HEK293 (cell line): Measurements from ENCODE around the gene NOXO1.

Source experiments
- CTCF ChIA-PET: fragments of 350-600 bp; formaldehyde crosslinking; extraction: SDS; loops from one replicate; lab custom pipeline; 2021; ENCODE audit warnings: antibody characterized with exemption; lab: Yijun Ruan, JAX
- POLR2A ChIA-PET: fragments of 300-600 bp; formaldehyde crosslinking; extraction: SDS; loops from one replicate; lab custom pipeline; 2020; ENCODE audit warnings: antibody characterized with exemption, inconsistent platforms; lab: Yijun Ruan, JAX
- H3K27ac ChIP-seq: fragments of 200-500 bp; sonication (Bioruptor generic); 2 replicates; pipeline ENCODE4 v1.5.1; 2014; ENCODE audit warnings: low read depth, low read length, control low read depth, inconsistent platforms; ENCODE audit errors: extremely low read depth
- H3K36me3 ChIP-seq, 2 experiments: fragments of 200-500 bp in 1 of 2; sonication (Bioruptor generic) in 1 of 2; 1 replicate in 1 of 2; 2 replicates in 1 of 2; pipeline ENCODE4 v1.5.1; 2014 to 2017; ENCODE audit warnings: inconsistent platforms in 2 of 2, low read length in 2 of 2; ENCODE audit not compliant: control insufficient read depth in 2 of 2, insufficient read depth in 1 of 2
- H3K4me1 ChIP-seq: fragments of 200-500 bp; sonication (Bioruptor generic); 2 replicates; pipeline ENCODE4 v1.5.1; 2014; ENCODE audit warnings: mild to moderate bottlenecking, low read length, inconsistent platforms; ENCODE audit not compliant: control insufficient read depth, insufficient read depth
- H3K4me3 ChIP-seq: 2 replicates; pipeline ENCODE4 v1.5.1; 2011; ENCODE audit warnings: low read depth, mild to moderate bottlenecking, control low read depth, low read length, moderate library complexity
- H3K9me3 ChIP-seq: fragments of 200-500 bp; sonication (Bioruptor generic); 2 replicates; pipeline ENCODE4 v1.5.1; 2014; ENCODE audit warnings: low read depth, low read length, inconsistent platforms; ENCODE audit not compliant: control insufficient read depth, insufficient read depth
- EGR2 ChIP-seq: fragments of 450-650 bp; formaldehyde crosslinking; IDR thresholded peaks from 2 replicates; pipeline ENCODE4 v1.5.1; 2016; ENCODE audit warnings: low read depth, missing biosample characterization, missing genetic modification characterization
- GLI4 ChIP-seq: fragments of 450-650 bp; formaldehyde crosslinking; IDR thresholded peaks from 2 replicates; pipeline ENCODE4 v1.5.1; 2016; ENCODE audit warnings: missing biosample characterization, missing genetic modification characterization
- IKZF3 ChIP-seq: fragments of 450-650 bp; IDR thresholded peaks from 2 replicates; pipeline ENCODE4 v1.5.0; 2018; ENCODE audit warnings: missing biosample characterization, mild to moderate bottlenecking, missing genetic modification characterization, moderate library complexity
- KLF1 ChIP-seq: fragments of 450-650 bp; formaldehyde crosslinking; IDR thresholded peaks from 2 replicates; pipeline ENCODE4 v1.5.1; 2016; ENCODE audit warnings: missing biosample characterization, missing genetic modification characterization
- KLF8 ChIP-seq: fragments of 450-650 bp; formaldehyde crosslinking; IDR thresholded peaks from 2 replicates; pipeline ENCODE4 v1.5.1; 2016; ENCODE audit warnings: missing biosample characterization, missing genetic modification characterization
- PRDM1 ChIP-seq: fragments of 450-650 bp; formaldehyde crosslinking; IDR thresholded peaks from 2 replicates; pipeline ENCODE4; 2016; ENCODE audit warnings: missing biosample characterization, missing genetic modification characterization
- REPIN1 ChIP-seq: fragments of 450-650 bp; formaldehyde crosslinking; IDR thresholded peaks from 2 replicates; pipeline ENCODE4 v1.5.1; 2017; ENCODE audit warnings: missing biosample characterization, missing genetic modification characterization, low read depth
- ZBTB1 ChIP-seq: fragments of 450-650 bp; formaldehyde crosslinking; IDR thresholded peaks from 2 replicates; pipeline ENCODE4 v1.5.1; 2016; ENCODE audit warnings: missing biosample characterization, missing genetic modification characterization
- ZBTB20 ChIP-seq: fragments of 450-650 bp; formaldehyde crosslinking; IDR thresholded peaks from 2 replicates; pipeline ENCODE4 v1.5.1; 2016; ENCODE audit warnings: missing biosample characterization, missing genetic modification characterization
- ZBTB7A ChIP-seq: fragments of 450-650 bp; formaldehyde crosslinking; IDR thresholded peaks from 2 replicates; pipeline ENCODE4 v1.5.1; 2016; ENCODE audit warnings: low read depth, missing biosample characterization, missing genetic modification characterization
- ZFP37 ChIP-seq: fragments of 450-650 bp; formaldehyde crosslinking; IDR thresholded peaks from 2 replicates; pipeline ENCODE4 v1.5.1; 2016; ENCODE audit warnings: missing biosample characterization, missing genetic modification characterization
- ZIC2 ChIP-seq: fragments of 450-650 bp; formaldehyde crosslinking; IDR thresholded peaks from 2 replicates; pipeline ENCODE4 v1.5.1; 2016; ENCODE audit warnings: missing biosample characterization, missing genetic modification characterization
- ZNF155 ChIP-seq: fragments of 450-650 bp; formaldehyde crosslinking; IDR thresholded peaks from 2 replicates; pipeline ENCODE4 v1.5.1; 2016; ENCODE audit warnings: missing biosample characterization, missing genetic modification characterization
- ZNF184 ChIP-seq: fragments of 450-650 bp; IDR thresholded peaks from 2 replicates; pipeline ENCODE4 v1.5.1; 2018; ENCODE audit warnings: missing biosample characterization, mild to moderate bottlenecking, missing genetic modification characterization
- ZNF202 ChIP-seq: fragments of 450-650 bp; formaldehyde crosslinking; IDR thresholded peaks from 2 replicates; pipeline ENCODE4 v1.5.1; 2016; ENCODE audit warnings: missing biosample characterization, missing genetic modification characterization, borderline replicate concordance
- ZNF248 ChIP-seq: fragments of 450-650 bp; formaldehyde crosslinking; IDR thresholded peaks from 2 replicates; pipeline ENCODE4 v1.5.1; 2017; ENCODE audit warnings: missing biosample characterization, missing genetic modification characterization
- ZNF335 ChIP-seq: fragments of 450-650 bp; formaldehyde crosslinking; conservative IDR thresholded peaks from 2 replicates; pipeline ENCODE4 v1.5.1; 2016; ENCODE audit warnings: missing biosample characterization, missing genetic modification characterization
- ZNF404 ChIP-seq: fragments of 450-650 bp; formaldehyde crosslinking; IDR thresholded peaks from 2 replicates; pipeline ENCODE4 v1.5.1; 2017; ENCODE audit warnings: missing biosample characterization, missing genetic modification characterization
- ZNF416 ChIP-seq: fragments of 450-650 bp; formaldehyde crosslinking; IDR thresholded peaks from 2 replicates; pipeline ENCODE4 v1.5.1; 2016; ENCODE audit warnings: missing biosample characterization, missing genetic modification characterization
- ZNF521 ChIP-seq: fragments of 450-650 bp; formaldehyde crosslinking; IDR thresholded peaks from 2 replicates; pipeline ENCODE4 v1.5.1; 2017; ENCODE audit warnings: missing biosample characterization, mild to moderate bottlenecking, missing genetic modification characterization
- ZNF571 ChIP-seq: fragments of 450-650 bp; formaldehyde crosslinking; IDR thresholded peaks from 2 replicates; pipeline ENCODE4 v1.5.0; 2017; ENCODE audit warnings: missing biosample characterization, missing genetic modification characterization
- ZNF610 ChIP-seq: fragments of 450-650 bp; formaldehyde crosslinking; IDR thresholded peaks from 2 replicates; pipeline ENCODE4 v1.5.1; 2016; ENCODE audit warnings: missing biosample characterization, missing genetic modification characterization, borderline replicate concordance
- ZNF623 ChIP-seq: fragments of 450-650 bp; formaldehyde crosslinking; IDR thresholded peaks from 2 replicates; pipeline ENCODE4 v1.5.1; 2016; ENCODE audit warnings: missing biosample characterization, missing genetic modification characterization
- ZNF624 ChIP-seq: fragments of 450-650 bp; formaldehyde crosslinking; IDR thresholded peaks from 2 replicates; pipeline ENCODE4 v1.5.1; 2017; ENCODE audit warnings: missing biosample characterization, missing genetic modification characterization
- ZNF76 ChIP-seq: fragments of 450-650 bp; formaldehyde crosslinking; IDR thresholded peaks from 2 replicates; pipeline ENCODE4; 2016; ENCODE audit warnings: low read depth, missing biosample characterization, missing genetic modification characterization, borderline replicate concordance
- ZNF791 ChIP-seq: fragments of 450-650 bp; formaldehyde crosslinking; IDR thresholded peaks from 2 replicates; pipeline ENCODE4 v1.5.1; 2016; ENCODE audit warnings: missing biosample characterization, missing genetic modification characterization
- ZNF830 ChIP-seq: fragments of 450-650 bp; IDR thresholded peaks from 2 replicates; pipeline ENCODE4 v1.5.0; 2018; ENCODE audit warnings: missing biosample characterization, missing genetic modification characterization, low read depth, mild to moderate bottlenecking, moderate library complexity
- ZXDB ChIP-seq: fragments of 450-650 bp; formaldehyde crosslinking; IDR thresholded peaks from 2 replicates; pipeline ENCODE4 v1.5.1; 2016; ENCODE audit warnings: missing biosample characterization, missing genetic modification characterization
- TF ChIP-seq, protein P1 (sequence below): fragments of 450-650 bp; formaldehyde crosslinking; IDR thresholded peaks from 2 replicates; pipeline ENCODE4 v1.5.1; 2016; ENCODE audit warnings: missing biosample characterization, missing genetic modification characterization
- TF ChIP-seq, protein P2 (sequence below): fragments of 450-650 bp; formaldehyde crosslinking; IDR thresholded peaks from 2 replicates; pipeline ENCODE4 v1.5.1; 2016; ENCODE audit warnings: missing biosample characterization, missing genetic modification characterization
- TF ChIP-seq, protein P3 (sequence below): fragments of 450-650 bp; formaldehyde crosslinking; IDR thresholded peaks from 2 replicates; pipeline ENCODE4 v1.5.1; 2016; ENCODE audit warnings: missing biosample characterization, missing genetic modification characterization, low read depth

The NOXO1 gene

DNA sequence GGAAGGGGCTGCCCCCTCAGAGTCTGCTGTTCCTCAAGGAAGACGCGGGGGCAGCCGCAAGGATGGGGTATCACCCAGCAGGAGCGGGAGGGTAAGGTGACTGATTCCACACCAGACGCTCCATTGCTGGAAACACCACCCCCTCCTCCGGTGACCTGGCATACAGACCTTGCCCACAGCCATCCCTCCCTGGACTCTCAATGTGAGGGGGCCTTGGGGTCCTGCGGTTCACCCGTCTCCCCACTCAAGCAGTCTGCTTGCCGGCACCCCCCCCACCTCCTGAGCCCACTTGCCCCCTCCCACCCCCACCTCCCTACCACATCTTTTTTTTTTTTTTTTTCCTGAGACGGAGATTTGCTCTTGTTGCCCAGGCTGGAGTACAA is 50.9 kb downstream of the NOXO1 start:
- ChIA-PET POLR2A (no interaction called here), CTCF (interaction anchor here (0.6 to 5.7 kb wide), 12 partner anchors 9 to 106 kb away, joined by 3 to 57 read pairs (median 6); no protein-coding TSS in a partner anchor)
- Histone ChIP-seq H3K27ac (no peak overlapping the region), H3K4me3 (no peak overlapping the region), H3K9me3 (no peaks in the 10 kb centered on the region), H3K4me1 (no peaks in the 10 kb centered on the region; the same call in 1 of the 2 replicates), H3K36me3 (no peaks in the 10 kb centered on the region)
- TF ChIP-seq ZXDB (tag by site-specific recombination) (no peak), ZIC2 (tag by site-specific recombination) (no peak), GLI4 (no peak), PRDM1 (no peak), ZNF624 (tag by site-specific recombination) (no peak), ZFP37 (tag by site-specific recombination) (no peak), ZNF184 (tag by site-specific recombination) (no peak), ZNF202 (tag by site-specific recombination) (no peak), ZBTB1 (tag by site-specific recombination) (no peak), ZNF335 (tag by site-specific recombination) (no peak), ZNF248 (tag by site-specific recombination) (no peak), ZNF404 (tag by site-specific recombination) (no peak), REPIN1 (tag by site-specific recombination) (no peak), ZNF610 (tag by site-specific recombination) (no peak), EGR2 (no peak), ZNF521 (tag by site-specific recombination) (no peak), ZNF623 (tag by site-specific recombination) (no peak)
- TF ChIP-seq, protein P1, sequence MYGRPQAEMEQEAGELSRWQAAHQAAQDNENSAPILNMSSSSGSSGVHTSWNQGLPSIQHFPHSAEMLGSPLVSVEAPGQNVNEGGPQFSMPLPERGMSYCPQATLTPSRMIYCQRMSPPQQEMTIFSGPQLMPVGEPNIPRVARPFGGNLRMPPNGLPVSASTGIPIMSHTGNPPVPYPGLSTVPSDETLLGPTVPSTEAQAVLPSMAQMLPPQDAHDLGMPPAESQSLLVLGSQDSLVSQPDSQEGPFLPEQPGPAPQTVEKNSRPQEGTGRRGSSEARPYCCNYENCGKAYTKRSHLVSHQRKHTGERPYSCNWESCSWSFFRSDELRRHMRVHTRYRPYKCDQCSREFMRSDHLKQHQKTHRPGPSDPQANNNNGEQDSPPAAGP (tag by site-specific recombination): no peak

DNA sequence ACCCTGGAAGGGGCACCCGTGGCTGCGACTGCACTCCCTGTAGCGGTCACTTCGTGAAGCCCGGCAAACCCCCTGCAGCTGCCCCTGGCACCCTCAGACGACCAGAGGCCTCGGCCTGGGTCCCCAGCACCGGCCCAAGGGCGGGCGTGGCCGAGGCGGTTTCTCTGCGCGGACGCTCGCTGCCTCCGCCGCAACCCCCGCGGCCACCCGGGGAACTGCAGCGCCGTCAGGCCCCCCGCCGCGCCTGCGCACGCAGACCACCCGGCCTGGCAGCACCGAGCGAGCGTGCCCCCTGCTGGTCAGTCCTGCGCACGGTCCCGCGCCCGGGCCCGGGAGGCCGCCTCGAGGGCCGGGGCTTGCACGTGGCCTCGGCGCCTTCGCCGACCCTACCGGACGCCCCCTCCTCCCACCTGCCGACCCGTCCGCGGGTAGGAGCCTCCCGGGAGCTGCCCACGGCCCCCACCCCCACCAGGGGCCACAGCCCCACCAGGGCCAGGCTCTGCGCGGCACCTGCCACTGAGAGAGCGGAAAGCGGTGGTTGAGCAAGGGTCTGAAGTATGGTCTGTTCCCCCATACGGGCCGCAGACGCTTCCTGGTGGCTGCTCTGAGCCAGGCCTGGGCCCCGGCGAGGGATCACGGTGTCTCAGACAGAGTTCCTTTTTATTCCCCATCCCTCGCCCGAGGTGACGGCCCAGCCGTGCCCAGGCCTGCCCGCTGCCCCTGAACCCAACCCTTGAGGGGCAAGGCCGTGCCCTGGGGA is 51.5 kb downstream of the NOXO1 start:
- CTCF ChIA-PET: interaction anchor here (0.5 to 5.7 kb wide), 24 partner anchors 9 to 1312 kb away, joined by 3 to 57 read pairs (median 4); partner anchors contain the start of gene NDUFB10
- Histone ChIP-seq H3K36me3 (no peaks in the 10 kb centered on the region), H3K27ac (peak overlapping the region; percentile 16; the same call in 1 of the 2 replicates), H3K9me3 (no peaks in the 10 kb centered on the region), H3K4me1 (no peaks in the 10 kb centered on the region), H3K4me3 (peak overlapping the region; percentile 44)
- POLR2A ChIA-PET: interaction anchor here (0.9 to 2.2 kb wide), 4 partner anchors 11 to 226 kb away, joined by 3 to 13 read pairs (median 4); partner anchors contain the start of genes RPS2 and TRAF7
- TF ChIP-seq KLF8: peak; percentile 85; the same call in 1 of the 2 replicates
- TF ChIP-seq IKZF3 (tag by site-specific recombination): no peak
- TF ChIP-seq ZBTB20 (tag by site-specific recombination): no peak; the same call in none of the 2 replicates
- TF ChIP-seq ZNF76 (tag by site-specific recombination): no peak
- no peak for TF ChIP-seq ZBTB7A (tag by site-specific recombination)
- TF ChIP-seq ZNF155 (tag by site-specific recombination): no peak
- TF ChIP-seq KLF1 (tag by site-specific recombination): peak; percentile 61
- TF ChIP-seq ZNF571 (tag by site-specific recombination): no peak
- no peak for TF ChIP-seq ZNF830 (tag by site-specific recombination)
- no peak for TF ChIP-seq ZNF791 (tag by site-specific recombination)
- TF ChIP-seq, protein P2, sequence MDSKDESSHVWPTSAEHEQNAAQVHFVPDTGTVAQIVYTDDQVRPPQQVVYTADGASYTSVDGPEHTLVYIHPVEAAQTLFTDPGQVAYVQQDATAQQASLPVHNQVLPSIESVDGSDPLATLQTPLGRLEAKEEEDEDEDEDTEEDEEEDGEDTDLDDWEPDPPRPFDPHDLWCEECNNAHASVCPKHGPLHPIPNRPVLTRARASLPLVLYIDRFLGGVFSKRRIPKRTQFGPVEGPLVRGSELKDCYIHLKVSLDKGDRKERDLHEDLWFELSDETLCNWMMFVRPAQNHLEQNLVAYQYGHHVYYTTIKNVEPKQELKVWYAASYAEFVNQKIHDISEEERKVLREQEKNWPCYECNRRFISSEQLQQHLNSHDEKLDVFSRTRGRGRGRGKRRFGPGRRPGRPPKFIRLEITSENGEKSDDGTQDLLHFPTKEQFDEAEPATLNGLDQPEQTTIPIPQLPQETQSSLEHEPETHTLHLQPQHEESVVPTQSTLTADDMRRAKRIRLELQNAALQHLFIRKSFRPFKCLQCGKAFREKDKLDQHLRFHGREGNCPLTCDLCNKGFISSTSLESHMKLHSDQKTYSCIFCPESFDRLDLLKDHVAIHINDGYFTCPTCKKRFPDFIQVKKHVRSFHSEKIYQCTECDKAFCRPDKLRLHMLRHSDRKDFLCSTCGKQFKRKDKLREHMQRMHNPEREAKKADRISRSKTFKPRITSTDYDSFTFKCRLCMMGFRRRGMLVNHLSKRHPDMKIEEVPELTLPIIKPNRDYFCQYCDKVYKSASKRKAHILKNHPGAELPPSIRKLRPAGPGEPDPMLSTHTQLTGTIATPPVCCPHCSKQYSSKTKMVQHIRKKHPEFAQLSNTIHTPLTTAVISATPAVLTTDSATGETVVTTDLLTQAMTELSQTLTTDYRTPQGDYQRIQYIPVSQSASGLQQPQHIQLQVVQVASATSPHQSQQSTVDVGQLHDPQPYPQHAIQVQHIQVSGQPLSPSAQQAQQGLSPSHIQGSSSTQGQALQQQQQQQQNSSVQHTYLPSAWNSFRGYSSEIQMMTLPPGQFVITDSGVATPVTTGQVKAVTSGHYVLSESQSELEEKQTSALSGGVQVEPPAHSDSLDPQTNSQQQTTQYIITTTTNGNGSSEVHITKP (tag by site-specific recombination): no peak
- no peak for TF ChIP-seq ZNF416 (tag by site-specific recombination)
- TF ChIP-seq PRDM1: no peak
- TF ChIP-seq, protein P3, sequence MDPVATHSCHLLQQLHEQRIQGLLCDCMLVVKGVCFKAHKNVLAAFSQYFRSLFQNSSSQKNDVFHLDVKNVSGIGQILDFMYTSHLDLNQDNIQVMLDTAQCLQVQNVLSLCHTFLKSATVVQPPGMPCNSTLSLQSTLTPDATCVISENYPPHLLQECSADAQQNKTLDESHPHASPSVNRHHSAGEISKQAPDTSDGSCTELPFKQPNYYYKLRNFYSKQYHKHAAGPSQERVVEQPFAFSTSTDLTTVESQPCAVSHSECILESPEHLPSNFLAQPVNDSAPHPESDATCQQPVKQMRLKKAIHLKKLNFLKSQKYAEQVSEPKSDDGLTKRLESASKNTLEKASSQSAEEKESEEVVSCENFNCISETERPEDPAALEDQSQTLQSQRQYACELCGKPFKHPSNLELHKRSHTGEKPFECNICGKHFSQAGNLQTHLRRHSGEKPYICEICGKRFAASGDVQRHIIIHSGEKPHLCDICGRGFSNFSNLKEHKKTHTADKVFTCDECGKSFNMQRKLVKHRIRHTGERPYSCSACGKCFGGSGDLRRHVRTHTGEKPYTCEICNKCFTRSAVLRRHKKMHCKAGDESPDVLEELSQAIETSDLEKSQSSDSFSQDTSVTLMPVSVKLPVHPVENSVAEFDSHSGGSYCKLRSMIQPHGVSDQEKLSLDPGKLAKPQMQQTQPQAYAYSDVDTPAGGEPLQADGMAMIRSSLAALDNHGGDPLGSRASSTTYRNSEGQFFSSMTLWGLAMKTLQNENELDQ (tag by site-specific recombination): no peak
